ENCODE results near the gene NUFIP2.

NUFIP2 gene

GRCh38 chr17:29303386-29303785, 9.4 kb upstream of the NUFIP2 start:
- Histone ChIP-seq H3K27ac (ENCODE audit: low read depth in 2 of 2, low read length in 2 of 2) (no peak overlapping the region), H3K9me3 (ENCODE audit: control insufficient read depth in 2 of 2, low read length in 2 of 2) (no peaks in the 10 kb centered on the region), H3K9ac (ENCODE audit: low read depth in 1 of 2, low read length in 2 of 2) (no peak overlapping the region), H3K36me3 (ENCODE audit: control insufficient read depth in 2 of 2, insufficient read depth in 2 of 2, low read length in 2 of 2) (no peaks in the 10 kb centered on the region), H3K4me1 (ENCODE audit: control insufficient read depth in 2 of 2, insufficient read depth in 2 of 2, low read length in 2 of 2) (no peaks in the 10 kb centered on the region), H3K4me3 (ENCODE audit: low read length in 2 of 2) (no peak overlapping the region), H3K27me3 (ENCODE audit: control insufficient read depth in 2 of 2, insufficient read depth in 2 of 2, low read length in 2 of 2) (no peaks in the 10 kb centered on the region)

DNA sequence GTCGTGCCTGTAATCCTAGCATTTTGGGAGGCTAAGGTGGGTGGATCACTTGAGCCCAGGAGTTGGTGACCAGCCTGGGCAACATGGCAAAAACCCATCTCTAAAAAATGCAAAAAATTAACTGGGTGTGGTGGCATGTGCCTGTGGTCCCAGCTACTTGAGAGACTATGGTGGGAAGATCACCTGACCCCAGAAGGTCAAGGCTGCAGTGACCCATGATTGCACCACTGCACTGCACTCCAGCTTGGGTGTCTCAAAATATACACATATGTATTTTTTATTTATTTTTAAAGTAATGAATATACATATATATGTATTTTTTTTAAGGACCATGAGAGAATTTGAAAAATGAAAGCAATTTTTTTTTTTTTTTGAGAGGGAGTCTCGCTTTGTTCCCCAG, 5.1 kb upstream of the NUFIP2 start:
- no peaks in the 10 kb centered on the region for H3K36me3 ChIP-seq (ENCODE audit: control insufficient read depth in 2 of 2, insufficient read depth in 2 of 2, low read length in 2 of 2)
- H3K27me3 ChIP-seq (ENCODE audit: control insufficient read depth in 2 of 2, insufficient read depth in 2 of 2, low read length in 2 of 2), result no peaks in the 10 kb centered on the region
- no peak overlapping the region for H3K4me3 ChIP-seq (ENCODE audit: low read length in 2 of 2)
- H3K9me3 ChIP-seq (ENCODE audit: control insufficient read depth in 2 of 2, low read length in 2 of 2), result no peaks in the 10 kb centered on the region
- no peak overlapping the region for H3K9ac ChIP-seq (ENCODE audit: low read depth in 1 of 2, low read length in 2 of 2)
- H3K27ac ChIP-seq (ENCODE audit: low read depth in 2 of 2, low read length in 2 of 2), result no peak overlapping the region
- peaks cover 0 to 3% of the 10 kb centered on the region in 2 donors for H3K4me1 ChIP-seq (ENCODE audit: control insufficient read depth in 2 of 2, insufficient read depth in 2 of 2, low read length in 2 of 2)

GRCh38 chr17:29295420-29295819, 1.5 kb upstream of the NUFIP2 start:
- no peaks in the 10 kb centered on the region for H3K27me3 ChIP-seq (ENCODE audit: control insufficient read depth in 2 of 2, insufficient read depth in 2 of 2, low read length in 2 of 2)
- H3K36me3 ChIP-seq (ENCODE audit: control insufficient read depth in 2 of 2, insufficient read depth in 2 of 2, low read length in 2 of 2), result no peaks in the 10 kb centered on the region
- no peak overlapping the region for H3K27ac ChIP-seq (ENCODE audit: low read depth in 2 of 2, low read length in 2 of 2)
- H3K9me3 ChIP-seq (ENCODE audit: control insufficient read depth in 2 of 2, low read length in 2 of 2), result no peaks in the 10 kb centered on the region
- H3K4me3 ChIP-seq (ENCODE audit: low read length in 2 of 2), result no peak overlapping the region
- H3K4me1 ChIP-seq (ENCODE audit: control insufficient read depth in 2 of 2, insufficient read depth in 2 of 2, low read length in 2 of 2), result peaks cover 10 to 13% of the 10 kb centered on the region in 2 donors
- no peak overlapping the region for H3K9ac ChIP-seq (ENCODE audit: low read depth in 1 of 2, low read length in 2 of 2)

- H3K9me3 ChIP-seq (ENCODE audit: control insufficient read depth in 2 of 2, low read length in 2 of 2), result no peaks in the 10 kb centered on the region
- H3K9ac ChIP-seq (ENCODE audit: low read depth in 1 of 2, low read length in 2 of 2), result peak overlapping the region; percentile 85 to 98
- H3K36me3 ChIP-seq (ENCODE audit: control insufficient read depth in 2 of 2, insufficient read depth in 2 of 2, low read length in 2 of 2), result no peaks in the 10 kb centered on the region
- H3K27ac ChIP-seq (ENCODE audit: low read depth in 2 of 2, low read length in 2 of 2), result peak overlapping the region; percentile 92 to 99
- no peaks in the 10 kb centered on the region for H3K27me3 ChIP-seq (ENCODE audit: control insufficient read depth in 2 of 2, insufficient read depth in 2 of 2, low read length in 2 of 2)
- H3K4me1 ChIP-seq (ENCODE audit: control insufficient read depth in 2 of 2, insufficient read depth in 2 of 2, low read length in 2 of 2), result peaks cover 11 to 16% of the 10 kb centered on the region in 2 donors
- H3K4me3 ChIP-seq (ENCODE audit: low read length in 2 of 2), result peak overlapping the region; percentile 95 to 99
These were observed 592 bp upstream of the NUFIP2 start for GRCh38 chr17:29294580-29294900.

- no peaks in the 10 kb centered on the region for H3K9me3 ChIP-seq (ENCODE audit: control insufficient read depth in 2 of 2, low read length in 2 of 2)
- peak overlapping the region; percentile 85 to 98 for H3K9ac ChIP-seq (ENCODE audit: low read depth in 1 of 2, low read length in 2 of 2)
- no peaks in the 10 kb centered on the region for H3K27me3 ChIP-seq (ENCODE audit: control insufficient read depth in 2 of 2, insufficient read depth in 2 of 2, low read length in 2 of 2)
- peaks cover 0 to 4% of the 10 kb centered on the region in 2 donors for H3K36me3 ChIP-seq (ENCODE audit: control insufficient read depth in 2 of 2, insufficient read depth in 2 of 2, low read length in 2 of 2)
- peaks cover 16 to 19% of the 10 kb centered on the region in 2 donors for H3K4me1 ChIP-seq (ENCODE audit: control insufficient read depth in 2 of 2, insufficient read depth in 2 of 2, low read length in 2 of 2)
- H3K4me3 ChIP-seq (ENCODE audit: low read length in 2 of 2), result peak overlapping the region; percentile 95 to 99
- peak overlapping the region; percentile 92 to 99 for H3K27ac ChIP-seq (ENCODE audit: low read depth in 2 of 2, low read length in 2 of 2)
These were observed 707 bp downstream of the NUFIP2 start for GRCh38 chr17:29292992-29293889.

DNA sequence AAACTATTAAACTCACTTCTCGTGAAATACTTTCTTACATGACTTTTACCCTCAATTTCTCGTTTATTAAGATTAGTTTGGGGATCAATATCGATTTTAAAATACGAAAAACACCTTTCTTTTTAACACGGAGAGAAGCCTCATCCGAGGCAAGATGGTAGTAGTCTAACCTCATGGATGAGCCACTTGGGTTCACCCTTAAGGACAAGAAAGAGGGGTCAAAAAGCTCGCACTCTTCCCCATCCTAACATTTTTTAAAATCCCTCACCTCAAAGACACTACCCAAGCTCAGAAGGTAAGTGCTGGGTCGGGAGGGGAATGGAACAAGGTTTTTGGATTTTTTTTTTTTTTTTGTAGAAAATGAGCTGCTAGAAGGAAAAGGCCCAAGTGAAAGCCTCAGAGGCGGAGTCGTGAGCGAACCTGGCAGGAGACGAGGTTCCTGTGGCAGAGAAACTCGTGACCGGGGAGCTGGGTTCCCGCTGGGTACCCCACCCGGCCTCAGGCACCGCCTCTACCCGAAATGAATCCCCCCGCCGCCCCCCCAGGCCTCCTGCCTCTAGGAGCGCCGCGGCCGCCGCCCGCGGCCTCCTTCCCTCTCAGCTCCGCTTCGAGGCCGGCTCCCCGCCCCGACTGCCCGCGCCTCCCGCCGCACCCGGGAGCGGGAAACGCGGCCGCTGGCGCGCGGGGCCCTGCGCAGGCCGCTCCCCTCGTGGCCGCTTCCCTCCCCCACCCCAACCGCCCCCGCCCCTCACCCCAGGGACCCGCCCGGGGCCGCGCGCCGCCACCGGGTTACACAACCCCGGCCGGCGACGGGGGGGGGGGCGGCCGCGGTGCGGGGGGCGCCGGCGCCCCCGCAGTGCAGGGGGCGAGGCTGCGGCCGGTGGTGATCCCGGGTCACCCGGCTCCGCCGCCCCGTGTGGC, 1.6 kb downstream of the NUFIP2 start:
- peaks cover 16 to 19% of the 10 kb centered on the region in 2 donors for H3K4me1 ChIP-seq (ENCODE audit: control insufficient read depth in 2 of 2, insufficient read depth in 2 of 2, low read length in 2 of 2)
- H3K27me3 ChIP-seq (ENCODE audit: control insufficient read depth in 2 of 2, insufficient read depth in 2 of 2, low read length in 2 of 2), result no peaks in the 10 kb centered on the region
- peak overlapping the region; percentile 85 to 98 for H3K9ac ChIP-seq (ENCODE audit: low read depth in 1 of 2, low read length in 2 of 2)
- peaks cover 3 to 10% of the 10 kb centered on the region in 2 donors for H3K36me3 ChIP-seq (ENCODE audit: control insufficient read depth in 2 of 2, insufficient read depth in 2 of 2, low read length in 2 of 2)
- H3K4me3 ChIP-seq (ENCODE audit: low read length in 2 of 2), result peak overlapping the region; percentile 95 to 99
- no peaks in the 10 kb centered on the region for H3K9me3 ChIP-seq (ENCODE audit: control insufficient read depth in 2 of 2, low read length in 2 of 2)
- peak overlapping the region; percentile 92 to 99 for H3K27ac ChIP-seq (ENCODE audit: low read depth in 2 of 2, low read length in 2 of 2)

GRCh38 chr17:29291163-29291752, 2.7 kb downstream of the NUFIP2 start:
- Histone ChIP-seq H3K4me3 (ENCODE audit: low read length in 2 of 2) (peak overlapping the region; percentile 84 to 99), H3K27ac (ENCODE audit: low read depth in 2 of 2, low read length in 2 of 2) (peak overlapping the region in 1 of 2 donors; percentile 86), H3K36me3 (ENCODE audit: control insufficient read depth in 2 of 2, insufficient read depth in 2 of 2, low read length in 2 of 2) (peaks cover 13 to 21% of the 10 kb centered on the region in 2 donors), H3K27me3 (ENCODE audit: control insufficient read depth in 2 of 2, insufficient read depth in 2 of 2, low read length in 2 of 2) (no peaks in the 10 kb centered on the region), H3K4me1 (ENCODE audit: control insufficient read depth in 2 of 2, insufficient read depth in 2 of 2, low read length in 2 of 2) (peaks cover 18 to 19% of the 10 kb centered on the region in 2 donors), H3K9ac (ENCODE audit: low read depth in 1 of 2, low read length in 2 of 2) (peak overlapping the region; percentile 61 to 85), H3K9me3 (ENCODE audit: control insufficient read depth in 2 of 2, low read length in 2 of 2) (no peaks in the 10 kb centered on the region)

- H3K4me3 ChIP-seq (ENCODE audit: low read length in 2 of 2), result no peak overlapping the region
- no peak overlapping the region for H3K9ac ChIP-seq (ENCODE audit: low read depth in 1 of 2, low read length in 2 of 2)
- peaks cover 17 to 18% of the 10 kb centered on the region in 2 donors for H3K4me1 ChIP-seq (ENCODE audit: control insufficient read depth in 2 of 2, insufficient read depth in 2 of 2, low read length in 2 of 2)
- H3K27ac ChIP-seq (ENCODE audit: low read depth in 2 of 2, low read length in 2 of 2), result no peak overlapping the region
- no peaks in the 10 kb centered on the region for H3K27me3 ChIP-seq (ENCODE audit: control insufficient read depth in 2 of 2, insufficient read depth in 2 of 2, low read length in 2 of 2)
- peaks cover 19 to 30% of the 10 kb centered on the region in 2 donors for H3K36me3 ChIP-seq (ENCODE audit: control insufficient read depth in 2 of 2, insufficient read depth in 2 of 2, low read length in 2 of 2)
- no peaks in the 10 kb centered on the region for H3K9me3 ChIP-seq (ENCODE audit: control insufficient read depth in 2 of 2, low read length in 2 of 2)
These were observed 4.1 kb downstream of the NUFIP2 start for GRCh38 chr17:29289852-29290251.

DNA sequence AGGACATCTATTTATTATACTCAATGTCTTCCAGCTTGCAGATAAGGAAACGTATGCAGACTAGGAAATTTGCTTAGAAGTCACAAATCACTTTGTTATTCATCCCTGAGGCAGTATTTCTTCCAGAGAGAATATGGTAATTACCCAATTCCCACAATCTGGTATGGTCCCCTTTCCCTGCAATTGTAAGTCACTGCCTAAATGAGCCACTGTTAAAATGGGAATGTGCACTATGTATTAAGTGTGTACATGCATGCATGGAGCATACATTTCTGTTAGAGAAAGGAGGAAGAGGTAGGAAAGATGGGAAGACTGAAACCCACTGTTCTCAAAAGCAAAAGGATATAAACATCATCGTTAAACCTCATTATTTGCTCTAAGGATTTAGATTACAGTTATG, 10.0 kb downstream of the NUFIP2 start:
- Histone ChIP-seq H3K4me3 (ENCODE audit: low read length in 2 of 2) (no peak overlapping the region), H3K27ac (ENCODE audit: low read depth in 2 of 2, low read length in 2 of 2) (no peak overlapping the region), H3K9ac (ENCODE audit: low read depth in 1 of 2, low read length in 2 of 2) (no peak overlapping the region), H3K9me3 (ENCODE audit: control insufficient read depth in 2 of 2, low read length in 2 of 2) (no peaks in the 10 kb centered on the region), H3K36me3 (ENCODE audit: control insufficient read depth in 2 of 2, insufficient read depth in 2 of 2, low read length in 2 of 2) (peaks cover 46 to 65% of the 10 kb centered on the region in 2 donors), H3K4me1 (ENCODE audit: control insufficient read depth in 2 of 2, insufficient read depth in 2 of 2, low read length in 2 of 2) (peaks cover 7 to 8% of the 10 kb centered on the region in 2 donors), H3K27me3 (ENCODE audit: control insufficient read depth in 2 of 2, insufficient read depth in 2 of 2, low read length in 2 of 2) (no peaks in the 10 kb centered on the region)

All from mucosa of rectum (tissue), 2 donors.